Glutamatergic neuron (in vitro differentiated cells): ENCODE measurements around the gene CDC27. TPM values are rescaled to one million over a fixed set of nuclear protein-coding genes. Genes with fewer than 3 reads are reported as not detected.
"Not testable (repeated sequence)": the region's sequence is repeated elsewhere in the genome, so short reads cannot be mapped to it uniquely, and the experiment has no call there.

ENCODE experiments used
- DNase-seq: peaks from one replicate; pipeline ENCODE4 v3.0.0; 2022
- H3K27ac Mint-ChIP-seq: one replicate; pipeline ENCODE4 v1.8.0; 2020; ENCODE audit warnings: mild to moderate bottlenecking, mixed read lengths, inconsistent platforms; ENCODE audit not compliant: unreplicated experiment
- H3K27me3 Mint-ChIP-seq: one replicate; pipeline ENCODE4 v1.8.0; 2020; ENCODE audit warnings: mild to moderate bottlenecking, moderate library complexity, mixed read lengths, inconsistent platforms; ENCODE audit not compliant: unreplicated experiment
- H3K36me3 Mint-ChIP-seq: one replicate; pipeline ENCODE4 v1.8.0; 2020; ENCODE audit warnings: mild to moderate bottlenecking, mixed read lengths, inconsistent platforms; ENCODE audit not compliant: unreplicated experiment
- H3K4me1 Mint-ChIP-seq: one replicate; pipeline ENCODE4 v1.8.0; 2020; ENCODE audit warnings: mild to moderate bottlenecking, low read depth, mixed read lengths, inconsistent platforms; ENCODE audit not compliant: unreplicated experiment
- H3K4me3 Mint-ChIP-seq: one replicate; pipeline ENCODE4 v1.8.0; 2020; ENCODE audit warnings: mild to moderate bottlenecking, mixed read lengths, inconsistent platforms; ENCODE audit not compliant: unreplicated experiment
- H3K9me3 Mint-ChIP-seq: one replicate; pipeline ENCODE4 v1.8.0; 2020; ENCODE audit warnings: mild to moderate bottlenecking, moderate library complexity, mixed read lengths, inconsistent platforms; ENCODE audit not compliant: unreplicated experiment
- CTCF ChIP-seq: fragments of 200-600 bp; sonication (generic); IDR thresholded peaks from one replicate; pipeline ENCODE4 v1.5.0; 2021; ENCODE audit not compliant: partially characterized antibody, unreplicated experiment
- total RNA-seq: library from RNA; stranded (reverse); fragmentation: NEBNext Ultra II Directional; extraction: Animal tissue kit (Norgen Biotek cat#: 25700); gene quantifications from one replicate; pipeline ENCODE4 v1.2.1, GENCODE V29; 2021; ENCODE audit not compliant: unreplicated experiment

The CDC27 gene
- total RNA-seq, 1 donor from 2014 or later: 94.6 TPM

- H3K27ac Mint-ChIP-seq: no peak overlapping the region
- H3K9me3 Mint-ChIP-seq: peaks cover 2% of the 10 kb centered on the region
- no peak overlapping the region for H3K4me3 Mint-ChIP-seq
- TF ChIP-seq CTCF: no peak
- no peak for DNase-seq
- no peaks in the 10 kb centered on the region for H3K27me3 Mint-ChIP-seq
- no peaks in the 10 kb centered on the region for H3K36me3 Mint-ChIP-seq
- H3K4me1 Mint-ChIP-seq: no peaks in the 10 kb centered on the region
These were observed 53.9 kb downstream of the CDC27 start for GRCh38 chr17:47135235-47135634.

DNA sequence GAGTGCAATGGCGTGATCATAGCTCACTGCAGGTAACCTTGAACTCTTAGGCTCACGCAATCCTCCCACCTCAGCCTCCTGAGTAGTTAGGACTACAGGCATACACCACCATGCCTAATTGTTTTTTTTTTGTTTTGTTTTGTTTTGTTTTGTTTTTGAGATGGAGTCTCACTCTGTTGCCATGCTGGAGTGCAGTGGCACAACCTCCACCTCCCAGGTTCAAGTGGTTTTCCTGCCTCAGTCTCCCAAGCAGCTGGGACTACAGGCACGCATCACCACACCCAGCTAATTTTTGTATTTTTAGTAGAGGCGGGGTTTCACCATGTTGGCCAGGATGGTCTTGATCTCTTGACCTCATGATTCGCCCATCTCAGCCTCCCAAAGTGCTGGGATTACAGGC, 54.7 kb downstream of the CDC27 start:
- H3K27me3 Mint-ChIP-seq, H3K4me3 Mint-ChIP-seq, H3K9me3 Mint-ChIP-seq, H3K36me3 Mint-ChIP-seq, H3K4me1 Mint-ChIP-seq, H3K27ac Mint-ChIP-seq, DNase-seq: not testable (repeated sequence)

- DNase-seq: no peak
- Mint-ChIP-seq H3K36me3 (no peaks in the 10 kb centered on the region), H3K27me3 (no peaks in the 10 kb centered on the region), H3K4me3 (no peak overlapping the region), H3K27ac (no peak overlapping the region), H3K4me1 (no peaks in the 10 kb centered on the region), H3K9me3 (peaks cover 2% of the 10 kb centered on the region)
- no peak for TF ChIP-seq CTCF
These were observed 57.3 kb downstream of the CDC27 start for GRCh38 chr17:47131761-47132160.

- H3K36me3 Mint-ChIP-seq: not testable (repeated sequence)
These were observed 62.3 kb downstream of the CDC27 start for GRCh38 chr17:47126835-47127234.

GRCh38 chr17:47123262-47123661, 65.8 kb downstream of the CDC27 start:
- not testable (repeated sequence) for H3K36me3 Mint-ChIP-seq, H3K27me3 Mint-ChIP-seq, H3K4me1 Mint-ChIP-seq, H3K4me3 Mint-ChIP-seq, H3K27ac Mint-ChIP-seq, DNase-seq, H3K9me3 Mint-ChIP-seq

More at GRCh38 chr17:47126835-47127234, 62.3 kb downstream of the CDC27 start:
- not testable (repeated sequence) for H3K27ac Mint-ChIP-seq, H3K4me3 Mint-ChIP-seq, DNase-seq, H3K27me3 Mint-ChIP-seq, H3K9me3 Mint-ChIP-seq, H3K4me1 Mint-ChIP-seq

DNA sequence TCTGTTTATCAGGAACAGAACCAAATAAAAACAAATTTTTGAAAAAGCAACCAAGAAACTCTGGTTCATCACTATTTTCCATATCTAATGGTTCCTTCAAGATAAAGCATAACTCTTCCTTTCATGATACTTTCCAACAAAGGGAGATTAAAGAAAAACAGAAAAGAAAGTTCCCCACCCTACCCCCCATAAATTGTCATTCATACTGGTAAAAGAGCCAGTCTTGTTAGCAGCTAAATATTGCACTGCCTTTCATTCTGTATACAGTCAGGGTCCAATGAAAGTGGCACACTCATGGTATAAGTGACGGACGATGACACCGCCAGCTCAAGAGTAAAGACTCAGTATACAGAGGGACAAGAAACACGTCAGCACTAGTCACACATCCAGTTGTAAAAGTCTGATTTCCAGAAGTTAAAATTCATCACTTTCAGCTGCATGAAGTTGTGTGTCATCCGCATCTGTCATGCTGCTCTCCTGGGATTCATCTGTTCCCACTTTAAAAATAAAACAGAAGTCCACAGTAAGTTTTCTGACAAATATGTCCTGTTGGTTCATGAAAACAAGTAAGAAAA, 68.5 kb downstream of the CDC27 start:
- peaks cover under 1% of the 10 kb centered on the region for H3K36me3 Mint-ChIP-seq
- peaks cover 2% of the 10 kb centered on the region for H3K9me3 Mint-ChIP-seq
- H3K27ac Mint-ChIP-seq: no peak overlapping the region
- DNase-seq: no peak
- no peaks in the 10 kb centered on the region for H3K27me3 Mint-ChIP-seq
- H3K4me1 Mint-ChIP-seq: peaks cover 5% of the 10 kb centered on the region
- TF ChIP-seq CTCF: no peak
- H3K4me3 Mint-ChIP-seq: no peak overlapping the region
